ENCODE results near the gene APRT.

Gene APRT

DNA sequence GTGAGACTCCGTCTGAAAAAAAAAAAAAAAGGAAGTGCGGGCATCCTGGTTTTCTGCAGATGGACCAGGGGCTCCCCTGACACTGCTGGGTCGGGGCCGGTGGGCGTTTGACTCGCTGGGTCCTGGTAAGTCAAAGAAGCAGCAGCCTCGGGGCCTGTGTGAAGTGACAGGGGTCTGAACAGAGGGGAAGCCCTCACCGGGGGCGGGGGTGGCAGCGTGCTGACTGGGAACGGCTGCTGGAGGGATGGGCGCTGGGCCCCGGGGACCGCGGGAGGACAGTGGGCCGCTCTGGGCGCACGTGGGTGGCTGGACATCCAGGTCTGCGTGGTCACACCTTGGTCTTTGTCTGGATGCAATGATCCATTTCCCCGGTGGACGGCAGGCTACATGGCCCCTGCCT is 36.8 kb upstream of the APRT start:
- Histone ChIP-seq H2AFZ (ENCODE audit: low read depth, low read length) (no peak overlapping the region), H3K36me3 (ENCODE audit: insufficient read depth, low read length) (0 out of 2 replicates have a peak, but pooled peaks cover 5% of the 10 kb centered on the region), H3K9ac (ENCODE audit: low read depth, low read length) (no peak overlapping the region), H3K9me3 (ENCODE audit: insufficient read depth, low read length, severe bottlenecking) (no peaks in the 10 kb centered on the region), H3K4me2 (ENCODE audit: insufficient read depth, low read length) (no peak overlapping the region), H3K4me1 (ENCODE audit: insufficient read depth, low read length) (no peaks in the 10 kb centered on the region), H3K27me3 (ENCODE audit: insufficient read depth, low read length, poor library complexity) (no peaks in the 10 kb centered on the region), H3K4me3 (ENCODE audit: low read depth in 1 of 2, low read length in 2 of 2) (no peak overlapping the region), H3K27ac (ENCODE audit: low read length) (no peak overlapping the region), H4K20me1 (ENCODE audit: insufficient read depth, low read length) (peaks cover 6% of the 10 kb centered on the region; the same call in 1 of the 2 replicates), H3K79me2 (ENCODE audit: insufficient read depth, low read length) (no peaks in the 10 kb centered on the region)
- ATAC-seq (ENCODE audit: insufficient read depth, low read depth) (no peak), DNase-seq (no peak)
- TF ChIP-seq CTCF (IDR thresholded peaks at IDR 0.05; ENCODE audit: borderline replicate concordance, extremely low read depth, low read length, poor library complexity, severe bottlenecking) (no peak), EZH2 (IDR thresholded peaks at IDR 0.05; ENCODE audit: borderline replicate concordance, low read depth, low read length, severe bottlenecking) (no peak)

- H3K79me2 ChIP-seq (ENCODE audit: insufficient read depth, low read length), result no peaks in the 10 kb centered on the region
- H2AFZ ChIP-seq (ENCODE audit: low read depth, low read length), result no peak overlapping the region
- no peak overlapping the region for H3K4me3 ChIP-seq (ENCODE audit: low read depth in 1 of 2, low read length in 2 of 2)
- no peak overlapping the region for H3K27ac ChIP-seq (ENCODE audit: low read length)
- DNase-seq (no peak), ATAC-seq (ENCODE audit: insufficient read depth, low read depth) (no peak)
- no peak overlapping the region for H3K4me2 ChIP-seq (ENCODE audit: insufficient read depth, low read length)
- 0 out of 2 replicates have a peak, but pooled peaks cover 3% of the 10 kb centered on the region for H4K20me1 ChIP-seq (ENCODE audit: insufficient read depth, low read length)
- 0 out of 2 replicates have a peak, but pooled peaks cover 5% of the 10 kb centered on the region for H3K36me3 ChIP-seq (ENCODE audit: insufficient read depth, low read length)
- H3K9me3 ChIP-seq (ENCODE audit: insufficient read depth, low read length, severe bottlenecking), result no peaks in the 10 kb centered on the region
- no peaks in the 10 kb centered on the region for H3K4me1 ChIP-seq (ENCODE audit: insufficient read depth, low read length)
- H3K27me3 ChIP-seq (ENCODE audit: insufficient read depth, low read length, poor library complexity), result no peaks in the 10 kb centered on the region
- H3K9ac ChIP-seq (ENCODE audit: low read depth, low read length), result no peak overlapping the region
- TF ChIP-seq CTCF (IDR thresholded peaks at IDR 0.05; ENCODE audit: borderline replicate concordance, extremely low read depth, low read length, poor library complexity, severe bottlenecking) (no peak), EZH2 (IDR thresholded peaks at IDR 0.05; ENCODE audit: borderline replicate concordance, low read depth, low read length, severe bottlenecking) (no peak)
Measured at GRCh38 chr16:88847654-88848053, 35.9 kb upstream of the APRT start.

- no peak overlapping the region for H2AFZ ChIP-seq (ENCODE audit: low read depth, low read length)
- 0 out of 2 replicates have a peak, but pooled peaks cover 5% of the 10 kb centered on the region for H3K36me3 ChIP-seq (ENCODE audit: insufficient read depth, low read length)
- peaks cover 11% of the 10 kb centered on the region; the same call in 1 of the 2 replicates for H4K20me1 ChIP-seq (ENCODE audit: insufficient read depth, low read length)
- H3K4me3 ChIP-seq (ENCODE audit: low read depth in 1 of 2, low read length in 2 of 2), result no peak overlapping the region
- H3K4me1 ChIP-seq (ENCODE audit: insufficient read depth, low read length), result no peaks in the 10 kb centered on the region
- no peaks in the 10 kb centered on the region for H3K79me2 ChIP-seq (ENCODE audit: insufficient read depth, low read length)
- H3K4me2 ChIP-seq (ENCODE audit: insufficient read depth, low read length), result no peak overlapping the region
- no peaks in the 10 kb centered on the region for H3K27me3 ChIP-seq (ENCODE audit: insufficient read depth, low read length, poor library complexity)
- no peak for DNase-seq
- no peak overlapping the region for H3K9ac ChIP-seq (ENCODE audit: low read depth, low read length)
- ATAC-seq (ENCODE audit: insufficient read depth, low read depth), result no peak
- no peak for TF ChIP-seq EZH2 (IDR thresholded peaks at IDR 0.05; ENCODE audit: borderline replicate concordance, low read depth, low read length, severe bottlenecking)
- TF ChIP-seq CTCF (IDR thresholded peaks at IDR 0.05; ENCODE audit: borderline replicate concordance, extremely low read depth, low read length, poor library complexity, severe bottlenecking), result no peak
- H3K9me3 ChIP-seq (ENCODE audit: insufficient read depth, low read length, severe bottlenecking), result no peaks in the 10 kb centered on the region
- no peak overlapping the region for H3K27ac ChIP-seq (ENCODE audit: low read length)
Measured at GRCh38 chr16:88846088-88846487, 34.4 kb upstream of the APRT start.
